Measurements from ENCODE around the gene ETV4. TPM values are rescaled to one million over a fixed set of nuclear protein-coding genes. Genes with fewer than 3 reads are reported as not detected.

ETV4 gene
- total and polyA plus RNA-seq, 8 donors = 0.58 to 4.4 (median 1.4) TPM; not detected in 2

DNA sequence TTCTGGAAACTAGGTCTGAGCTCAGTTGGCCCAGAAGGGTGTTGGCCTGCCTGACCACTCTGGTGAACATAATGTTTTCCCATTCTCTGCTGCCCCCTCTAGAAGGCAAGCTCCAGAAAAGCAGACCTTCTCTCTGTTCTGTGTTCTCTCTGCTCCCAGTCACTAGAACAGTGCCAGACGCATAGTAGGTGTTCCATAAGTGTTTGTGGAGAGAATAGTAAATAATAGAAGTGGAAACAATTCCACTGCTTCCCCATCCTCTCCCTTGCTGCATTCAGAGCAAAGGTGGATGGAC lies 32.2 kb upstream of the ETV4 start:
- intact Hi-C loops (cut with DNase I; ENCODE audit: low total_unique reads) = loop anchor here (5.0 kb wide), 1 partner anchor 184 kb away; no protein-coding TSS in a partner anchor

DNA sequence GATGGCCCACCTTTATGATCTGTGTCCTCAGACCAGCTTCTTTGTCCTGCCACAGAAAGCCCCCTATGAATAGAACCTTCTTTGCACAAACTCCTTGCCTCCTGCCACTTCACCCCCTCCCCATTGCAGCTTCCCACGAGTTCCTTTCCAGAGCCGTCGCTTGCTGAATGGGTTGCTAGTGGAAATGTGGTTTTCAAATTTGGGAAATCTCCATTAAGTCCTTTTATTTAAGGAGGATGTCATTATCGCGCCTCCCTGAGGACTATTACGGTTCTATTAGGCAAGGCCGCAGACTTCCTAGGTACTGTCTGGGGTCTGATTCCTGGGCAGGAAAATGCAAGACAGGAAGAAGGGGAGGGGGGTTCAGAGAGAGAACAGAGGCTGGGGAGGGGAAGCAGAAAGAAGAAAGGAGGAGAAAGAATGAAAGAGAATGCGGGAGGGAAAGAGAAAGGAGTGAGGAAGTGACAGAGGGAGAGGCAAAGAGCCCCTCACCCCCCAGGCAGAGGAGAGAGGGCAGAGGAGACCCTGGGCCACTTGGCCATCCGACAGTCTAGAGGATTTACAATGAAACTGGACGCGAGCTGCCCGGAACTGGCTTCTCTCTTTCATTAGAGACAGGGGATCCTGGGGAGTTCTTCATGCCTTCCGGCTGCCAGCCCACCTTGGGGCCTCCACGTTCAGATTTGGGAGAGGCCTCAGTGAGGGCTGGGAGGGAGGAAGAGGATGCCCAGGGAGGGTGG lies 31.7 kb upstream of the ETV4 start:
- H3K4me3 ChIP-seq = no peak overlapping the region
- H3K4me1 ChIP-seq = peaks cover 4 to 17% (median 16%) of the 10 kb centered on the region in 4 donors
- DNase-seq = no peak
- no peaks in the 10 kb centered on the region for H3K9me3 ChIP-seq
- H3K36me3 ChIP-seq = no peaks in the 10 kb centered on the region
- peak overlapping the region in 2 of 5 donors; percentile 3 to 31 for H3K27ac ChIP-seq
- intact Hi-C loops (cut with DNase I; ENCODE audit: low total_unique reads) = loop anchor here (2.0 to 5.0 kb wide), 2 partner anchors 97 to 184 kb away; no protein-coding TSS in a partner anchor
- no peak for TF ChIP-seq POLR2A (IDR thresholded peaks at IDR 0.05)
- TF ChIP-seq EP300 (IDR thresholded peaks at IDR 0.05) = no peak
- no peak for TF ChIP-seq CTCF (IDR thresholded peaks at IDR 0.05)
- TF ChIP-seq POLR2AphosphoS5 (IDR thresholded peaks at IDR 0.05) = no peak
- peaks cover 0 to 15% (median 0%) of the 10 kb centered on the region in 3 donors for H3K27me3 ChIP-seq
- 79 to 91% (median 85%) methylated on average over 14 of the region's 14 CpGs for WGBS, 5 donors

More for the DNA sequence above, 32.2 kb upstream of the ETV4 start:
- Histone ChIP-seq H3K36me3 (no peaks in the 10 kb centered on the region), H3K27ac (peak overlapping the region in 3 of 5 donors; percentile 3 to 34 (median 31)), H3K27me3 (peaks cover 0 to 15% (median 0%) of the 10 kb centered on the region in 3 donors), H3K9me3 (no peaks in the 10 kb centered on the region), H3K4me1 (peaks cover 4 to 17% (median 16%) of the 10 kb centered on the region in 4 donors), H3K4me3 (no peak overlapping the region)
- 40 to 73% (median 52%) methylated on average over 1 of the region's 1 CpG for WGBS, 5 donors
- DNase-seq = no peak
- no peak for TF ChIP-seq EP300 (IDR thresholded peaks at IDR 0.05)
- TF ChIP-seq POLR2AphosphoS5 (IDR thresholded peaks at IDR 0.05) = no peak
- TF ChIP-seq POLR2A (IDR thresholded peaks at IDR 0.05) = no peak

DNA sequence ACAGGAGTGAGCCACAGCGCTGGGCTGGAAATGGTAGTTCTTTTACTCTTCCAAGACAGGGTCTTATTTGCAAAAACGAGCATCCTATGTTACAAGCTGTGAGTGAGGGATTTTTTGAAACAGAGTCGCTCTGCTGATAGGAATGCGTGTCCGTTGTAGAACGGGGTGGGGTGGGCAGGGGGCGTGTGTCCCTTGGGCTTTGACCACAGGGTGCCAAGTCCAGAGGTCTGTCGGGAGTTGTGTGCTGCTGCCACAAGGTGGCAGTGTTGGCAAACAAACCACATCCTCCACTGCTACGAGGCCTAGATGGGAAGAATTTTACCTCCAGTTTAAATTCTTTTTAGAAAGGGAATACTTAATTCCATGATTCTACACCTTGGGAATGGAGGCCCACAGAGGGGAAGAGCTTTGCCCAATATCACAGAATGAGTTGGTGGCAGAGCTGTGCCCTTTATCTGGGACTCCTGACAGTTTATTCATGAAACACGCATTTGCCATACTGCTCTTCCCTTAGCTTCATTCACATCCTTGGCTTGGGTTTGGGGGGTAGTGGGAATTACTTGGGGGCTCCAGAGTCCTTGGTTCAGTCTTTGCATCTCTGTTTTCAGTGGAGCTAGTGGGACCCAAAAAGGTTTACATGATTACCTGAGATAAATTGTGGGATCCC lies 30.6 kb upstream of the ETV4 start:
- H3K4me1 ChIP-seq = peaks cover 4 to 17% (median 15%) of the 10 kb centered on the region in 4 donors

DNA sequence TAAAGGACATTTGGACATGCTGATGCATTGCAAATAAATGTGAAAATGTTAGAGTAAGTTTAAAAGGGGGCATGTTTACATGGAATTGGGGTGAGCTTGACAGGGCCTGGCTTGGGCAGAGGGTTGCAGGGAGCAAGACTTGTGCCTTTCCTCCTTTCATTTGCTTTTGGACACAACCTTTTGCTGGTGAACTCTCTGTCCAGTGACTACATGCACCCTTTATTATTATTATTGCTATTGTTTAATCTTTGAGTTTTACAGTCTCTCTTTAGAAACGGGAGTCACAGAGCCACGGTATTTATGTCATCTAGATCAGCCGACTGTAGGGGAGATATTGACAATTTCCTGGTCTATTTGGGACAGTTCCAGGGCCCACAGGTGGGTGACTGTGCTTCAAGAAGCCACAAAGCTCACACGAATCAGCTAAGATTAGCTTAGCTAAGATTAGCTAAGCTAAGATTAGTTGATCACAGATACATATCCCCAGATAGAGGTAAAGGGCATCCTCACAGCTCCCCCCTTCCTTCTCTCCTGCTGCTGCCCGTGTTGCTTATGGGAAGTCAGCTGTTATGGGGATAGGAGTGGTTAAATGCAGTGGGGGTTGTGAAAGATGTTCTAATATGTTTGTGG lies 28.9 kb upstream of the ETV4 start:
- Histone ChIP-seq H3K4me3 (no peak overlapping the region), H3K36me3 (no peaks in the 10 kb centered on the region), H3K27me3 (peaks cover 0 to 11% (median 0%) of the 10 kb centered on the region in 3 donors), H3K4me1 (peaks cover 4 to 17% (median 14%) of the 10 kb centered on the region in 4 donors), H3K9me3 (no peaks in the 10 kb centered on the region), H3K27ac (no peak overlapping the region)
- 12 to 23% (median 13%) methylated on average over 5 of the region's 5 CpGs for WGBS, 5 donors
- no peak for DNase-seq
- TF ChIP-seq CTCF (IDR thresholded peaks at IDR 0.05) = no peak
- no peak for TF ChIP-seq POLR2A (IDR thresholded peaks at IDR 0.05)
- no peak for TF ChIP-seq POLR2AphosphoS5 (IDR thresholded peaks at IDR 0.05)
- TF ChIP-seq EP300 (IDR thresholded peaks at IDR 0.05) = no peak
- intact Hi-C loops (cut with DNase I; ENCODE audit: low total_unique reads) = loop anchor here (5.0 kb wide), 1 partner anchor 187 kb away; no protein-coding TSS in a partner anchor

More for the DNA sequence above, 30.6 kb upstream of the ETV4 start:
- TF ChIP-seq CTCF (IDR thresholded peaks at IDR 0.05) = peak in 5 of 7 experiments; percentile 74 to 95 (median 85)
- no peak for TF ChIP-seq POLR2AphosphoS5 (IDR thresholded peaks at IDR 0.05)
- WGBS, 5 donors = 17 to 19% (median 18%) methylated on average over 10 of the region's 10 CpGs
- no peak overlapping the region for H3K27ac ChIP-seq
- peak; percentile 68 to 93 for DNase-seq
- intact Hi-C loops (cut with DNase I; ENCODE audit: low total_unique reads) = loop anchor here (2.0 to 5.0 kb wide), 2 partner anchors 98 to 186 kb away; no protein-coding TSS in a partner anchor
- H3K9me3 ChIP-seq = no peaks in the 10 kb centered on the region
- no peak overlapping the region for H3K4me3 ChIP-seq
- H3K36me3 ChIP-seq = no peaks in the 10 kb centered on the region
- peaks cover 0 to 15% (median 0%) of the 10 kb centered on the region in 3 donors for H3K27me3 ChIP-seq
